ENCODE data around the gene COX6A2. TPM values are rescaled to one million over a fixed set of nuclear protein-coding genes. Genes with fewer than 3 reads are reported as not detected.
"Not testable (repeated sequence)": the region's sequence is repeated elsewhere in the genome, so short reads cannot be mapped to it uniquely, and the experiment has no call there.

Gene COX6A2
- total RNA-seq, 2 donors from 2014 or later = not detected

DNA sequence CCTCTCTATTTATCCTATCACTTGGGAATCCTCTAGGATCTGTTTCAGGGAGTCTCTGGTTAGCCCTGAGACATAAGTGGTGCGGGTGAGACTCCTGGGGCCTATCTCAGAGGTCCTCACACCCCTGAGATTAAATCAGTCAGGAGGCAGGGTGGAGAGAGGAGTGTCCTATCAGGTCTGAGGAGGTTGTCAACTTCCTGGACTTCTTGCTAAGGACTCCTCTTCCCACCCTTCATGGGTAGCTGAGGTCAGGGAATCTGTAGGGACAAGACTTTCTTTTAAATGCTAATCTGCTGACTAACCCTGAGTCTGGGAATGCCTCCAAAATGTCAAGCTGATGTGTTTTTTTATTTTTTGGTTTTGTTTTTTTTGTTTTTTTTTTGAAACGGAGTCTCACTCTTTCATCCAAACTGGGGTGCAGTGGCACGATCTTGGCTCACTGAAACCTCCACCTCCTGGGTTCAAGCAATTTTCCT lies 24.5 kb upstream of the COX6A2 start:
- H3K27me3 ChIP-seq (replicated peaks; ENCODE audit: insufficient read depth) = no peaks in the 10 kb centered on the region
- no peaks in the 10 kb centered on the region for H3K36me3 ChIP-seq
- ATAC-seq (ENCODE audit: insufficient number of reproducible peaks, low FRiP score, low read depth) = peak; percentile 37
- H3K4me1 ChIP-seq (ENCODE audit: control insufficient read depth in 1 of 2, low read depth in 2 of 2) = peaks cover 53 to 63% of the 10 kb centered on the region in 2 donors
- H3K9me3 ChIP-seq = no peaks in the 10 kb centered on the region
- TF ChIP-seq, protein P1, sequence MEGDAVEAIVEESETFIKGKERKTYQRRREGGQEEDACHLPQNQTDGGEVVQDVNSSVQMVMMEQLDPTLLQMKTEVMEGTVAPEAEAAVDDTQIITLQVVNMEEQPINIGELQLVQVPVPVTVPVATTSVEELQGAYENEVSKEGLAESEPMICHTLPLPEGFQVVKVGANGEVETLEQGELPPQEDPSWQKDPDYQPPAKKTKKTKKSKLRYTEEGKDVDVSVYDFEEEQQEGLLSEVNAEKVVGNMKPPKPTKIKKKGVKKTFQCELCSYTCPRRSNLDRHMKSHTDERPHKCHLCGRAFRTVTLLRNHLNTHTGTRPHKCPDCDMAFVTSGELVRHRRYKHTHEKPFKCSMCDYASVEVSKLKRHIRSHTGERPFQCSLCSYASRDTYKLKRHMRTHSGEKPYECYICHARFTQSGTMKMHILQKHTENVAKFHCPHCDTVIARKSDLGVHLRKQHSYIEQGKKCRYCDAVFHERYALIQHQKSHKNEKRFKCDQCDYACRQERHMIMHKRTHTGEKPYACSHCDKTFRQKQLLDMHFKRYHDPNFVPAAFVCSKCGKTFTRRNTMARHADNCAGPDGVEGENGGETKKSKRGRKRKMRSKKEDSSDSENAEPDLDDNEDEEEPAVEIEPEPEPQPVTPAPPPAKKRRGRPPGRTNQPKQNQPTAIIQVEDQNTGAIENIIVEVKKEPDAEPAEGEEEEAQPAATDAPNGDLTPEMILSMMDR (IDR thresholded peaks at IDR 0.05) = no peak
- H3K27ac ChIP-seq = peak overlapping the region; percentile 79 to 82
- no peak for DNase-seq (ENCODE audit: low spot score)
- H3K4me3 ChIP-seq = peak overlapping the region; percentile 40

DNA sequence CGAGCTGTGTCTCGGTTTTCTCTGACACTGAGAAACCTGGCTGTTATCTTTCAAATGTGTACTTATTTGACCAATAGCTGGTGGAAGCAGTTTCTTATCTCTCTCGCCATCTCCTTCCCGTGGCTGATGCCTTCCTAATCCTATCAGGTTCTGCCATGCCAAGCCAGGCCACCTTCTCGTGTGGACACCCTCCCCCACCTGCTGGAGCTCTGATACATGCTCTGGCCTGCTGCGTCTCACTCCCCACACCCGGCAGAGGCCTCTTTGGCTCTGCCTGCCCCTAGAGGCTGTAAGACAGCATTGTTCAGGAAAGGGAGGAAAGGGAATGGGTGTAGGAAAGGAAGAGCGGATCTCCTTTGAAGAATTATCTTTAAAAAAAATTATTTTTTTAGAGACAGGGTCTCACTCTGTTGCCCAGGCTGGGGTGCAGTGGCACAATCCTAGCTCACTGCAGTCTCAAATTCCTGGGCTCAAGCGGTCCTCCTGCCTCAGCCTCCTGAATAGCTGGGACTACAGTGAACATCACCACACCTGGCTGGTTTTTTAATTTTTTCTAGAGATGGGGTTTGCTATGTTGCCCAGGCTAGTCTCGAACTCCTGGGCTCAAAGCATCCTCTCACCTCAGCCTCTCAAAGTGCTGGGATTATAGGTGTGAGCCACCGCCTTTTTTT lies 23.7 kb upstream of the COX6A2 start:
- peaks cover 45 to 55% of the 10 kb centered on the region in 2 donors for H3K4me1 ChIP-seq (ENCODE audit: control insufficient read depth in 1 of 2, low read depth in 2 of 2)
- H3K27ac ChIP-seq = peak overlapping the region; percentile 79 to 82
- H3K4me3 ChIP-seq = no peak overlapping the region
- ATAC-seq (ENCODE audit: insufficient number of reproducible peaks, low FRiP score, low read depth) = no peak
- no peaks in the 10 kb centered on the region for H3K36me3 ChIP-seq
- DNase-seq (ENCODE audit: low spot score) = no peak
- H3K9me3 ChIP-seq = no peaks in the 10 kb centered on the region
- H3K27me3 ChIP-seq (replicated peaks; ENCODE audit: insufficient read depth) = no peaks in the 10 kb centered on the region
- TF ChIP-seq, protein P1 (IDR thresholded peaks at IDR 0.05) = peak; percentile 64

DNA sequence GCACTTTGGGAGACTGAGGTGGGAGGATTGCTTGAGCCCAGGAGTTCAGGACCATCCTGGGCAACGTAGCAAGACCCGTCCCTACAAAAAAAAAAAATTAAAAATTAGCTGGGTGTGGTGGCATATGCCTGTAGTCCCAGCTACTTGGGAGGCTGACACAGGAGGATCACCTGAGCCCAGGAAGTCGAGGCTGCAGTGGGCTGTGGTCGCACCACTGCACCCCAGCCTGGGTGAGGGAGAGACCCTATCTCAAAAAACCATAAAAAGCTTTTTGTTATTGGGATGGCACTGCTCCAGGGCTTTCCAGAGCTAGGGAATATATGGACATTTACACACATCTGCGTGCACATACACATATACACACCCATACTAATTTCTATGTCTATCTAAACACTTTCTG lies 23.0 kb upstream of the COX6A2 start:
- Histone ChIP-seq H3K9me3 (no peaks in the 10 kb centered on the region), H3K4me3 (no peak overlapping the region), H3K36me3 (no peaks in the 10 kb centered on the region), H3K27ac (no peak overlapping the region), H3K27me3 (replicated peaks; ENCODE audit: insufficient read depth) (no peaks in the 10 kb centered on the region), H3K4me1 (ENCODE audit: control insufficient read depth in 1 of 2, low read depth in 2 of 2) (peaks cover 39 to 48% of the 10 kb centered on the region in 2 donors)
- DNase-seq (ENCODE audit: low spot score) (no peak), ATAC-seq (ENCODE audit: insufficient number of reproducible peaks, low FRiP score, low read depth) (no peak)
- TF ChIP-seq, protein P1 (IDR thresholded peaks at IDR 0.05) = no peak

DNA sequence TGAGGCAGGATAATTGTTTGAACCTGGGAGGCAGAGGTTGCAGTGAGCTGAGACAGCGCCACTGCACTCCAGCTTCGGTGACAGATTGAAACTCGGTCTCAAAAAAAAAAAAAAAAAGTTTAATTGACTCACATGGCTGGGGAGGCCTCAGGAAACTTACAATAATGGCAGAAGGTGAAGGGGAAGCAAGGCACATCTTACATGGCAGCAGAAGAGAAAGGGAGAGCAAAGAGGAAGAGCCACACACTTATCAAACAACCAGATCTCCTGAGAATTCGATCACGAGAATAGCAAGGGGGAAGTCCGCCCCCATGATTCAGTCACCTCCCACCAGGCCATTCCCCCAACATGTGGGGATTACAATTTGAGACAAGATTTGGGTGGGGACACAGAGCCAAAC lies 17.8 kb upstream of the COX6A2 start:
- H3K4me1 ChIP-seq (ENCODE audit: control insufficient read depth in 1 of 2, low read depth in 2 of 2); H3K27me3 ChIP-seq (replicated peaks; ENCODE audit: insufficient read depth); H3K27ac ChIP-seq; ATAC-seq (ENCODE audit: insufficient number of reproducible peaks, low FRiP score, low read depth); H3K36me3 ChIP-seq; DNase-seq (ENCODE audit: low spot score); H3K9me3 ChIP-seq; H3K4me3 ChIP-seq: not testable (repeated sequence)

DNA sequence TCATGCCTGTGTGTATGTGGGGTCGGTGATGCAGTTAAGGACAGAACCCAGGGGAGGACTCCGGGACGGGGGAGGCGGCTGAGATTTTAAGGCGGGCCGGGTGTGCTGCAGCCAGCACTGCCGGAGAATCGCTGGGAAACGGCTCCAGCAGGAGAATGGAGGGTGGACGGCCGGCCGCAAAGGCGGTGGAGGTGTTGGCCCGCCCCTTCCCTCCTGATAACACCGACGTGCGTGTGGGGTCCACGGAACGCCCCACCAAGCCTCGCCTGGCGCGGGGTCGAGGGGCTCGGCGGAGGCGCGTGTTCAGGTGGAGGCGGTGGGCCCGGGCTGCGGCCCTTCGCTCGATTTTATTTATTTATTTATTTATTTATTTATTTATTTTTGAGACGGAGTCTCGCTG lies 13.8 kb upstream of the COX6A2 start:
- Histone ChIP-seq H3K4me3 (peak overlapping the region; percentile 95), H3K27me3 (replicated peaks; ENCODE audit: insufficient read depth) (no peaks in the 10 kb centered on the region), H3K9me3 (no peaks in the 10 kb centered on the region), H3K27ac (peak overlapping the region in 1 of 2 donors; percentile 81), H3K4me1 (ENCODE audit: control insufficient read depth in 1 of 2, low read depth in 2 of 2) (no peaks in the 10 kb centered on the region), H3K36me3 (no peaks in the 10 kb centered on the region)
- TF ChIP-seq, protein P1 (IDR thresholded peaks at IDR 0.05) = no peak
- ATAC-seq (ENCODE audit: insufficient number of reproducible peaks, low FRiP score, low read depth) (no peak), DNase-seq (ENCODE audit: low spot score) (no peak)
